GM18868 (cell line): ENCODE results near the gene SURF1.

ENCODE experiments used
- ATAC-seq: cut with Tn5 transposase; IDR thresholded peaks from one replicate; pipeline ENCODE4 v1.9.1; 2021; ENCODE audit warnings: mild to moderate bottlenecking, moderate library complexity; ENCODE audit not compliant: unreplicated experiment

The SURF1 gene

GRCh38 chr9:133366435-133366834 is 10.1 kb upstream of the SURF1 start:
- ATAC-seq = no peak

- no peak for ATAC-seq
Measured at GRCh38 chr9:133362359-133363044, 6.2 kb upstream of the SURF1 start.

- no peak for ATAC-seq
Measured at GRCh38 chr9:133361507-133362092, 5.3 kb upstream of the SURF1 start.

GRCh38 chr9:133360400-133361393 is 4.4 kb upstream of the SURF1 start:
- no peak for ATAC-seq

GRCh38 chr9:133359399-133360175 is 3.3 kb upstream of the SURF1 start:
- ATAC-seq = no peak

- ATAC-seq = no peak
Measured at GRCh38 chr9:133357656-133358055, 1.4 kb upstream of the SURF1 start.

- peak; percentile 28 for ATAC-seq
Measured at GRCh38 chr9:133355881-133356357, 368 bp downstream of the SURF1 start.

GRCh38 chr9:133354766-133355165 is 1.5 kb downstream of the SURF1 start:
- no peak for ATAC-seq

- ATAC-seq = no peak
Measured at GRCh38 chr9:133353548-133353947, 2.7 kb downstream of the SURF1 start.

GRCh38 chr9:133352635-133353340 is 3.5 kb downstream of the SURF1 start:
- ATAC-seq = no peak

GRCh38 chr9:133351908-133352634 is 4.2 kb downstream of the SURF1 start:
- ATAC-seq = no peak

- ATAC-seq = no peak
Measured at GRCh38 chr9:133351526-133351907, 4.8 kb downstream of the SURF1 start.

- ATAC-seq = no peak
Measured at GRCh38 chr9:133349965-133350616, 6.2 kb downstream of the SURF1 start.

- no peak for ATAC-seq
Measured at GRCh38 chr9:133348718-133349573, 7.3 kb downstream of the SURF1 start.

- ATAC-seq = peak; percentile 67
Measured at GRCh38 chr9:133347985-133348717, 8.1 kb downstream of the SURF1 start, which contains the start of the genes MED22 and RPL7A. Gene MED22 (minus strand): TSS chr9:133348131. CDS start chr9:133346662, 1,469 bp downstream. Gene RPL7A (plus strand): TSS chr9:133348218. CDS start chr9:133348244, 26 bp downstream.

GRCh38 chr9:133347515-133347984 is 8.7 kb downstream of the SURF1 start:
- peak; percentile 34 for ATAC-seq
